Suppressor macrophage treated with lipopolysaccharide for 4 hours (primary cell): ENCODE measurements around the gene GPR55.
A peak's percentile ranks its signal among the peaks of the same experiment; 100 is the strongest.

Experiments
- DNase-seq: peaks from one replicate; pipeline ENCODE4 v3.0.0-alpha.2; 2020

GPR55 gene

GRCh38 chr2:230877759-230878598 lies 47.1 kb downstream of the GPR55 start:
- DNase-seq = no peak

- DNase-seq = no peak
These were observed 47.8 kb downstream of the GPR55 start for GRCh38 chr2:230877116-230877758.

GRCh38 chr2:230875347-230876315 lies 49.4 kb downstream of the GPR55 start:
- no peak for DNase-seq

- no peak for DNase-seq
These were observed 50.2 kb downstream of the GPR55 start for GRCh38 chr2:230874876-230875275.

GRCh38 chr2:230874456-230874855 lies 50.6 kb downstream of the GPR55 start:
- no peak for DNase-seq

GRCh38 chr2:230873661-230874401 lies 51.2 kb downstream of the GPR55 start:
- no peak for DNase-seq

- DNase-seq = no peak
These were observed 51.9 kb downstream of the GPR55 start for GRCh38 chr2:230872968-230873660.

GRCh38 chr2:230872151-230872967 lies 52.7 kb downstream of the GPR55 start:
- no peak for DNase-seq

GRCh38 chr2:230871361-230872150 lies 53.5 kb downstream of the GPR55 start:
- no peak for DNase-seq

GRCh38 chr2:230870544-230871360 lies 54.3 kb downstream of the GPR55 start:
- peak; percentile 34 for DNase-seq

- DNase-seq = no peak
These were observed 55.0 kb downstream of the GPR55 start for GRCh38 chr2:230869914-230870543.

GRCh38 chr2:230868947-230869913 lies 55.8 kb downstream of the GPR55 start:
- DNase-seq = no peak

- no peak for DNase-seq
These were observed 56.7 kb downstream of the GPR55 start for GRCh38 chr2:230868161-230868946.

GRCh38 chr2:230866756-230867523 lies 58.1 kb downstream of the GPR55 start:
- DNase-seq = peak; percentile 46
